ENCODE data around the gene HOMEZ.
"Not testable (repeated sequence)": the region's sequence is repeated elsewhere in the genome, so short reads cannot be mapped to it uniquely, and the experiment has no call there.

The HOMEZ gene

DNA sequence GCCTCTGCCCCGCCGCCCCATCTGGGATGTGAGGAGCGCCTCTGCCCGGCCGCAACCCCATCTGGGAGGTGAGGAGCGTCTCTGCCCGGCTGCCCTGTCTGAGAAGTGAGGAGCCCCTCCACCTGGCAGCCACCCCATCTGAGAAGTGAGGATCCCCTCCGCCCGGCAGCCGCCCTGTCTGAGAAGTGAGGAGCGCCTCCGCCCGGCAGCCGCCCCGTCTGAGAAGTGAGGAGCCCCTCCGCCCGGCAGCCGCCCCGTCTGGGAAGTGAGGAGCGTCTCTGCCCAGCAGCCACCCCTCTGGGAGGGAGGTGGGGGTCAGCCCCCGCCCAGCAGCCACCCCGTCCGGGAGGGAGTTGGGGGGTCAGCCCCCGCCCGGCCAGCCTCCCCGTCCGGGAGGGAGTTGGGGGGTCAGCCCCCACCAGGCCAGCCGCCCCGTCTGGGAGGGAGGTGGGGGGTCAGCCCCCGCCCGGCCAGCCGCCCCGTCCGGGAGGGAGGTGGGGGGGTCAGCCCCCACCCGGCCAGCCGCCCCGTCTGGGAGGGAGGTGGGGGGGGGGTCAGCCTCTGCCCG lies 53.6 kb downstream of the HOMEZ start:
- not testable (repeated sequence) for DNase-seq (ENCODE audit: insufficient read length, low spot score); FAIRE-seq

DNA sequence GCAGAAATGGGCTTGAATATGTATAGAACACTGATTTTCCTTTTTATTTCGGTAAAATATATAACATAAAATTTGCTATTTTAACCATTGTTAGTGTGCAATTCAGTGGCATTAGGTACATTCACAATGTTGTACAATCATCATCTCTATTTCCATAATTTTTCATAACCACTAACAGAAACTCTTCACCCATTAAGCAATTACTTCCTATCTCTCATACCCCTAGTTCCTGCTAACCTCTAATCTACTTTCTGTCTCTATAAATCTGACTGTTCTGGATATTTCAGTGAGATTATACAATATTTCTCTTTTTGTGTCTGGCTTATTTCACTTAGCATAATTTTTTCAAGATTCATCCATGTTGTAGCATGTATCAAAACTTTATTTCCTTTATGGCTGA lies 57.1 kb downstream of the HOMEZ start:
- FAIRE-seq (no peak), DNase-seq (ENCODE audit: insufficient read length, low spot score) (no peak)

DNA sequence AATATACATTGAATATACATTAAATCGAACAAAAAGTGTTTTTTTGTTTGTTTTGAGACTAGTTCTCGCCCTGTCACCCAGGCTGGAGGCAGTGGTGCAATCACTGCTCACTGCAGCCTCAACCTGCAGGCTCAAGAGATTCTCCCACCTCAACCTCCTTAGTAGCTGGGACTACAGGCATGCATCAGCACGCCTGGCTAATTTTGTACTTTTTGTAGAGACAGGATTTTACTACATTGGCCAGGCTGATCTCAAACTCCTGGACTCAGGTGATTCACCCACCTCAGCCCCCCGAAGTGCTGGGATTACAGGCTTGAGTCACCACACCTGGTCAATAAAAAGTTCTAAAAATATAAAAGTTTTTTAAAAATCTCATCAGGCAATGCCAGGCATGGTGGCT lies 58.4 kb downstream of the HOMEZ start:
- FAIRE-seq = no peak
- DNase-seq (ENCODE audit: insufficient read length, low spot score) = no peak

DNA sequence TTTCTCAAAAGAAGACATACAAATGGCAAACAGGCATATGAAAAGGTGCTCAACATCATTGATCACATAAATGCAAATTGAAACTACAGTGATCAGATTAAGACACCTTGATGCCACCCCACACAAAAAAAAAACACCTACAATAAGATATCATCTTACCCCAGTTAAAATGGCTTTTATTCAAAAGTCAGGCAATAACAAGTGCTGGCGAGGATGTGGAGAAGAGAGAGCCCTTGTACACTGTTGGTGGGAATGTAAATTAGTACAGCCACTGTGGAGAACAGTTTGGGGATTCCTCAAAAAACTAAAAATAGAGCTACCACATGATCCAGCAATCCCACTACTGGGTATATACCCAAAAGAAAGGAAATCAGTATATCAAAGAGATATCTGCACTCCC lies 61.0 kb downstream of the HOMEZ start:
- not testable (repeated sequence) for DNase-seq (ENCODE audit: insufficient read length, low spot score); FAIRE-seq
